ENCODE data around the gene MRPL44.
A peak's percentile ranks its signal among the peaks of the same experiment; 100 is the strongest.
"Not testable (repeated sequence)": the region's sequence is repeated elsewhere in the genome, so short reads cannot be mapped to it uniquely, and the experiment has no call there.

Gene MRPL44

GRCh38 chr2:223937535-223937934, 19.7 kb upstream of the MRPL44 start:
- TF ChIP-seq, protein P1, sequence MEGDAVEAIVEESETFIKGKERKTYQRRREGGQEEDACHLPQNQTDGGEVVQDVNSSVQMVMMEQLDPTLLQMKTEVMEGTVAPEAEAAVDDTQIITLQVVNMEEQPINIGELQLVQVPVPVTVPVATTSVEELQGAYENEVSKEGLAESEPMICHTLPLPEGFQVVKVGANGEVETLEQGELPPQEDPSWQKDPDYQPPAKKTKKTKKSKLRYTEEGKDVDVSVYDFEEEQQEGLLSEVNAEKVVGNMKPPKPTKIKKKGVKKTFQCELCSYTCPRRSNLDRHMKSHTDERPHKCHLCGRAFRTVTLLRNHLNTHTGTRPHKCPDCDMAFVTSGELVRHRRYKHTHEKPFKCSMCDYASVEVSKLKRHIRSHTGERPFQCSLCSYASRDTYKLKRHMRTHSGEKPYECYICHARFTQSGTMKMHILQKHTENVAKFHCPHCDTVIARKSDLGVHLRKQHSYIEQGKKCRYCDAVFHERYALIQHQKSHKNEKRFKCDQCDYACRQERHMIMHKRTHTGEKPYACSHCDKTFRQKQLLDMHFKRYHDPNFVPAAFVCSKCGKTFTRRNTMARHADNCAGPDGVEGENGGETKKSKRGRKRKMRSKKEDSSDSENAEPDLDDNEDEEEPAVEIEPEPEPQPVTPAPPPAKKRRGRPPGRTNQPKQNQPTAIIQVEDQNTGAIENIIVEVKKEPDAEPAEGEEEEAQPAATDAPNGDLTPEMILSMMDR (conservative IDR thresholded peaks at IDR 0.05; ENCODE audit: low read length) = no peak
- H3K4me3 ChIP-seq (ENCODE audit: low read length) = no peak overlapping the region
- no peak for DNase-seq (ENCODE audit: low read depth)

DNA sequence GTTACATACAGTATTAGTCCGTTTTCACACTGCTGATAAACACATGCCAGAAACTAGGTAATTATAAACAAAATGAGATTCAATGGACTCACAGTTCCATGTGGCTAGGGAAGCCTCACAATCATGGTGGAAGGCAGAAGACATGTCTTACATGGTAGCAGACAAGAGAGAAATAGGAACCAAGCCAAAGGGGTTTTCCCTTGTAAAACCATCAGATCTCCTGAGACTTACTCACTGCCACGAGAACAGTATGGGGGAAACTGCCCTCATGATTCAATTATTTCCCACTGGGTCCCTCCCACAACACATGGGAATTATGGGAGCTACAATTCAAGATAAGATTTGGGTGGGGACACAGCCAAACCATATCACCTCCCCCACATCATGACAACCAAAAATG, 17.8 kb upstream of the MRPL44 start:
- DNase-seq (ENCODE audit: low read depth) = peak; percentile 39

DNA sequence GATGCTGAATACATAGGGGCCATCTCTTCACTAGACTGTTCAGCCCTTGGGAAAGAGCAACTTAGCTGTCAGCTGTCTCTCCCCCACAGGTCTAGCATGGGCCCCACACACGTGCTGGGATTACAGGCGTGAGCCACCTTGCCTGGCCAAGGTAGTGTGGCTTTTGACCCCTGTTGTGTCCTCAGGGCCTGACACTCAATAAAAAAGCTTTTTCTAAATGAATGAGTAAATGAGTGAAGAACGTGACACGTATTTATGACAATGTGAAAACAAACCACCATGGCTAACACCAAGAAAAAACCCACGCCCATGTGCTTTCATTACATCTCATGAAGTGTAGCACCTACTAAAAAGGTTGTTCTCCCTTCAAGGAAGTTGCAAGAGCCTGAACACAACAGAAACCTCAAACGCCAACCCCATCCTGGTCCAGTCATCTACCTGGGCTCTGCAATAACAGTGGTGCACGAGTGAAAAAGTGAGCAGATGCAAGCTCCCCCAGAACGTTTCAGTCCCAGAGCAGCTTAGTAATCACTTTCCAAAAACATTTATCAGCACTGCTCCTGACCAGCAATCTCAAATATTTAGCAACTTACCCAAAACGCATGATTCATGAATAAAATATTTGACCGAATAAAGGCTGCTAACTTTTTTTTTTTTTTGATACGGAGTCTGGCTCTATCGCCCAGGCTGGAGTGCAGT, 15.5 kb upstream of the MRPL44 start:
- DNase-seq (ENCODE audit: low read depth) = peak; percentile 91
- TF ChIP-seq, protein P1 (conservative IDR thresholded peaks at IDR 0.05; ENCODE audit: low read length) = no peak
- H3K4me3 ChIP-seq (ENCODE audit: low read length) = peak overlapping the region; percentile 39

More for the DNA sequence above, 17.8 kb upstream of the MRPL44 start:
- not testable (repeated sequence) for H3K4me3 ChIP-seq (ENCODE audit: low read length)

DNA sequence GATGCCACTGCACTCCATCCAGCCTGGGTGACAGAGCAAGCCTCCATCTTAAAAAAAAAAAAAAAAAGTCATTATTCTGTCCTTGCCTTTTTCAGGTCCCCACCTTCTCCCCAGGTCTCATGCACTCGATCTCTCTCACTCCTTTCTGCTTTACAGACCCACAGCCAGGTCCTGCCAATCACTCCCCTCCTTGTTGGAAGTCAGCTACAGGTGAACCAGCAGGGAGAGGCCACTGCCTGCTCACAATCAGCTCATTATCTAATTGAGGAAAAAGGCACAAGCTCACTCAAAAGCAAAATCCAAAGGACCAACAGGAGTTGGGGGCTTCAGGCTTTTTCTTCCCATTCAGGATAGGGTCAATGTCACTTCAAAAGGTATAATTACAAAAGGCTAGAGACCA, 14.1 kb upstream of the MRPL44 start:
- no peak for DNase-seq (ENCODE audit: low read depth)
- TF ChIP-seq, protein P1 (conservative IDR thresholded peaks at IDR 0.05; ENCODE audit: low read length) = no peak
- peak overlapping the region; percentile 86 for H3K4me3 ChIP-seq (ENCODE audit: low read length)

DNA sequence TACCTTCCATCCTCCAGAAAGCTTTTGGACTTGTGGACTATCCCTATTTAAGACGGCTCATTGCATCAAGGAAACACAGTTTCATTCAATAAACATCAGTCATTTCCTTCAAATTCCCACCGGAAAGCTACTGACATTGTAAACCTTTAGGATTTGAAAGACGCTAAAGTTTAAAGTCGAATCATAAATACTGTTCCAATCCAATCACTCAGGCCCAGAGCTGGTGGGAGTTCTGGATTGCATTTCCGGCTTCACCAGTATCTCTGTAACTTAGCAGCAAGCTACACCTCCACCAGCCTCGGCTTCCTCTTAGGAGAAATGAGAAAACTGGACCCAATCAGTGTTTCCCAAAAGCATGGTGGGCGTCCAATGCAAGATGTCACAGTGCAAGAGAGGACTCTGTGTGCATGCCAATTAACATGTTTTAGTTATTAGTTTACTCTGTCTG, 13.7 kb upstream of the MRPL44 start:
- DNase-seq (ENCODE audit: low read depth) = peak; percentile 58
- TF ChIP-seq, protein P1 (conservative IDR thresholded peaks at IDR 0.05; ENCODE audit: low read length) = no peak
- peak overlapping the region; percentile 86 for H3K4me3 ChIP-seq (ENCODE audit: low read length)

DNA sequence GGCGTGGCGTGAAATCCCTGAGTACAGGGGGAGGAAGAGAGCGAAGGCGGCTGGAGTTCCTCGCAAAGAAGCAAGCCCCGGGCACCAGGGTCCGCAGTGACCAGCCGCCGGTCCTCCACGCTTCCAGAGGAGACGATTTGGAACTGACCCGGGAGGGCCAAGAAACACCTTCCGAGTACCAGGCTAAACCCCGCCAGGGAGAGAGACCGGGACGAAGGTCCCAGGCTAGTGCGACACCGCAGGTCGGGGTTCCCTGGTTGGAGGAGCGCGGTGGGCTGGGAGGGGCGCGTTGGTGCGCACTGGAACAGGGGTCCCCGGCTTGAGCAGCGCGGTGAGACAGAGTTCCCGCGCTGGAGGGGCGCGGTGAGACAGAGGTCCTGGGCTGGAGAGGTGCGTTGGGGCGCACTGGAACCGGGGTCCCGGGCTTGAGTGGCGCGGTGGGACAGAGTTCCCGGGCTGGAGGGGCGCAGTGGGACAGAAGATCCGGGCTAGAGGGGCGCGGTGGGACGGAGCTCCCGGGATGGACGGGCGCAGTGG, 13.0 kb upstream of the MRPL44 start:
- DNase-seq (ENCODE audit: low read depth) = no peak
- H3K4me3 ChIP-seq (ENCODE audit: low read length) = peak overlapping the region; percentile 86

DNA sequence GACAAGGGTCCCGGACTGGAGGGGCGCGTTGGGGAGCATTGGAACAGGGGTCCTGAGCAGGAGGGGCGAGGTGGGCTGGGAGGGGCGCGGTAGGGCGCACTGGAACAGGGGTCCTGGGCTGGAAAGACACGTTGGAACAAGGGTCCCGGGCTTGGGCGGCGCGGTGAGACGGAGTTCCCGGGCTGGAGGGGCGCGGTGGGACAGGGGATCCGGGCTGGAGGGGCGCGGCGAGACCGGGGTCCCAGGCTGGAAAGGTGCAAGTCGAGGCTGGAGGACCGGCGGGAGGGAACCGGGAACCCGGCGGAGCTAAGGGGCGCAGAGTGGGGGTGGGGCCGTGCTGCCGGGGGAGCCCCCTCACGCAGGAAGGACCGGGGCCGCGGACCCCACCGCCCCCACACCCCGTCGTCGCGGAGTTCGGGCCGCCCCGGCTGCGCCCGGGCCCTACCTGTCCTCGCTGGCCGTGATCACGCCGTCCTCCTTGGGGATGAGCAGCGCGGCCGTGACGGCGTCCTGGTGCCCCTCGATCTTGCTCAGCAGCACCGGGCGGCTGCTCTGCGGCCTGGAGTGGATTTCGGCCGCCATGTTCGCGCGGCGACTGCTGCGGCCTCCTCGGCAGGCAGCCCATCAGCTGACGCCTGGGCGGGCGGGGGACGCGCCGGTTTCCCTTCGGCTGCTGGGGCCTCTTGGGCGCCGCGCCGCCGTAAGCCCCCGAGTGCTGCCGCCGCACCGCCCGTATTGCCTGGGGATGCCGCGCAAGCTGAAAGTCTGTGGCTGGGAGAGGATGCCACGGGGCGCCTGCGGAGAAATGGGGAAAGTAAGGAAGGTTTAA, 12.3 kb upstream of the MRPL44 start, which contains the start of gene WDFY1:
Gene WDFY1, minus strand, starts transcription at position 633 of the 829 bp plus-strand sequence. Its CDS starts 51 bp downstream, at position 582.
- H3K4me3 ChIP-seq (ENCODE audit: low read length) = peak within 1 kb of the TSS; percentile 86
- TF ChIP-seq, protein P1 (conservative IDR thresholded peaks at IDR 0.05; ENCODE audit: low read length) = no peak
- peak; percentile 89 for DNase-seq (ENCODE audit: low read depth)

More for the DNA sequence above, 13.0 kb upstream of the MRPL44 start:
- TF ChIP-seq, protein P1 (conservative IDR thresholded peaks at IDR 0.05; ENCODE audit: low read length) = no peak; the same call in 1 of the 2 replicates

Measured in AG10803 (cell line).